Aortic smooth muscle cell (primary cell): ENCODE results near the gene EBI3. TPM values are rescaled to one million over a fixed set of nuclear protein-coding genes. Genes with fewer than 3 reads are reported as not detected.

Experiments
- total RNA-seq: library from RNA; depleted of rRNA; stranded (reverse); fragments of >200 nt; gene quantifications from 2 replicates; pipeline ENCODE4 v1.2.3, GENCODE V29; 2014

Gene EBI3
- total RNA-seq = not detected in 2 replicates

DNA sequence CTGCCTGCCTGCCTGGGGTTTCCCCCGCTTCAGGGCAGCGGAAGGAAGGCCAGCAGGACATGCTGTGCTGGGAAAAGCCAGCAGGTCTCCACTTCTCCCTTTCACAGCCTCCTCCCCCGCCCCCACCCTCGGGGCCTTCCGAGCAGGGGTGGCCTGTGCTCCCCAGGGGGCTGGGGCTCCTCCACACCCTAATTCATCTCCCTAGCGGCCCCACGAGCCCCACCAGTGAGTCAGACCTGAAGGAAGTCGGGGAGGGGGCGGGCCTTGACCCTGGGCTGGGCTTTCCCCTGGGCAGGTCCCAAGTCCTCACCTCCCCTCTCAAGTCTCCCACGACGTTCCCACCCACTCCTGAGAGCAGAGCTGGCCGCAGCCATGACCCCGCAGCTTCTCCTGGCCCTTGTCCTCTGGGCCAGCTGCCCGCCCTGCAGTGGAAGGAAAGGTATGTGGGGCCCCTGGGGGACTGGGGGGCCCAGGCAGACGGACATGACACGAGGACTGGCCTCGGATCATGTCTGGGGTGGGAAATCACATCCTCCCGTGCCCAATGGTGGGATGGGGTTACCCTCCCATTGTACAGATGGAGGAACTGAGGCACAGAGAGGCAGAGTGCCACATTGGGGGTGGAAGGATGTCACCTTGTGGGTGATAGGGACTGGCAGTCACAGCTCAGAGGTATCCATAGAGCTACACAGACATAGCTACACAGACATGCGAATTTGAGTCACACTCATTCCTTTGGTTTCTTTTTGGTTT, at the start of gene EBI3:
TSS of gene EBI3 (plus strand) at position 345 of the 753 bp plus-strand sequence. CDS start at position 373, 28 bp downstream.

DNA sequence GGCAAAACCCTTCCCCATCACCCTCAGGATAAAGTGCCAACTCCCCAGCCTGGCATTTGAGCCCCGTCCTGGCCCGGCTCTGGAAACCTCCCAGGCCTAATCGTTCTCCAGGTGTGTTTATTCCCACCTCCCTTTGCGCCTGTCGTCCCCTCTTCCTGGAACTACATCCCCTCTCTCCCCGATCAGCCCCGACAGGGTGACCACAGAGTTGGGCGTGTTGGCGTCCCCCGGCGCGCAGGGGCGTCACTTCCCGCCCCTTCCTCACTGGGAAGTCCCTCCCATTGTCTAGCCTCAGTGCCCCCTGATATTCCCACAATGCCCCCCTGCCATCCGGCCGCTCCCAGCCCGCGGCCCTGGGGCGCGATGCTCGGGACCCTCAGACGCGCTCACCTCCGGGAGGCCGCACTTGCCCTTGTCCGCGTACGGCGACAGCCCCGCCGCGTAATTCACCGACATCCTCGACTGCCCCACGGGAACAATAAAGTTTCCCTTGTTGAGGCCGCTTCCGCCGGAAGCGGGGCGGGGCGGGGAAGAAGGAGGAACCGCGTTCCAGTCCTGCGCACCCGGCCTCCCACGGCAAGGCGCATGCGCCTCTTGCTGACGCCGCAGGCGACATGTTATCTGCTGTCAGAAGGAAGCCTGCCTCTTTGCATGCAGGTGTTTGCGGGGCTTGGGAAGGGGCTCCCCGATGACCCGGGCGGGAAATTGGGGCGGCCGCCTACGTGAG, 47.1 kb upstream of the EBI3 start, which contains the start of the genes ANKRD24 and SIRT6:
TSS of gene ANKRD24 (plus strand) at position 606 of the 727 bp plus-strand sequence. CDS start 3,737 bp downstream, outside the sequence.
TSS of gene SIRT6 (minus strand) at position 480 of the 727 bp plus-strand sequence. CDS start at position 456, 24 bp downstream.

DNA sequence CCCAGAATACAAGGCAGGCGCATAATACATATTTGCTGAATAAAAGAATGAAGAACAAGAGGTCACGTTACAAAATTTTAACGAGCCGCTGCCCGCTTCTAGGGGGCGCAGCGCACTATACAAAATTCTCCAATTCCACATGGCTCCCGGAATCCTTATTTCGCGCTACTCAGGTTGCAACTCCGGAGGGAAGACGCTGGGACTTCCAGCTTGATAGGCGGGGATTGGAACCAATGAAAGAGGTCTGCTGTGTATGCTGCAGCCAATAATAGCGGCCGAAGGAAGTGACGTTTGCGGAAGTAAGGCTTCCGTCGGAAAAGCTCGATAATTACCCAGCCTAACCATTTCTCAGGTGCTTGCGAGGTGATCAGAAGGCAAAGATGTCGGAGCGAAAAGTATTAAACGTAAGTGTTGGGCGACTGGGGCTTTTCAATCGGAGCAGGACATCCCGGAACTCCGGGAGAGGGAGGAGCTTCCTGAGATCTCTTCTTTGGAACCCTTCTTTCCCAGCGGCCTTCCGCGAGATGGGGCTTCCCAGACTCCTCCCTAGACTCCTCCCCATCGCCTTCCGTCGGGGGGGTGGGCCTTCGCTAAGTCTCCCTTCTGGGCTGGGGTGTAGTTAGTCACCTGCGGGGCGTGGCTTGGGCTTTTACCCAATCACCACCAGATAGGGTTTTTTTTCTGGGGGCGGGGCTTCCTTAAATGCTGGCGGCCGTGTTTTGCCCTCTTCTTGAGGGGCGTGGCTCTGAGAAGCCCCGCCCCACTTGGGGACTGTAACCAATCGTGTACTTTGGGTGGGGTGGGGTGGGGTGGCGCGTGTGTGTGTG, 17.7 kb downstream of the EBI3 start, which contains the start of gene YJU2:
TSS of gene YJU2 (plus strand) at position 314 of the 827 bp plus-strand sequence. CDS start at position 381, 67 bp downstream.

DNA sequence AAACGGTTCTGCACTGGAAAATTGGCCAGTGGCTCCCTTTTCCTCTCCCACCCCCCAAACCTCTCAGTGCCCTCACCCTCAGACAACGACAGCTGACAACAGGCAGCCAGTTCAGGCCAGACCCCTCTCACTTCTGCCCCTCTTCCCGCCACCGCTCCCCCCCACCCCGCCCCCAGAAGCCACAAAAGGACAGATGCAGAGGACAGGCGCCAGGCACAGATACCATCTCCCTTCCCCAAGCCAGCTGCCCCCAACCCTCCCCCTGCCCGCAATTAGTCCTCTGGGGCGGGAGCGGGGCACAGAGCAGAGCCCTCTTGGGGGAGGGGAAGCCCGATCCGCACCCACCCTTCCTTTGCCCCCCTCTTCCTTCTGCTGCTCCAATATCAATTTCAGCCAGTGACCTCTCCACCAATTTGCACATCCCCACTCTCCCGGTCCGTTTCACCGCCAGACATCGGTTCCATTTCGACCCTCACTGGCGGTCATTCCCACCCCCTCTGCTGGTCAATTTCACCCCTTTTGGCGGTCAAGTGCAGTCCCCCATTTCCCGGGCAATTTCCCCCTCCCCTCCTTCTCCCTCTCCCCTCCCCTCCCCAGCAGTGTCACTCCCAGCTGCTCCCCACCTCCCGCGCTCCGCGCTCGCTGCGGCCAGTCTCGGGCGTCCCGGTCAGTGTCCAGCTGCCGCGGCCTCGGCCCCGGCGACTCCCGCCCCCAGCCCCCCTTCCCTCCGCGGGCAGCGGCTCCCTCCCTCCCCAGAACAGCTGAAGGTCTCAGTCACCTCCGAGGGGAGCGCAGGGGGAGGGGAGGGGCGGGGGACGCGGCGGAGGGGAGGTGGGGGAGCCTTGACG, 49.3 kb downstream of the EBI3 start, which contains the start of gene SHD:
TSS of gene SHD (plus strand) at position 848 of the 848 bp plus-strand sequence. CDS start 798 bp downstream, outside the sequence.

Other genes with a start within 250 kb of the EBI3 start
- gene EEF2, start 244.1 kb upstream of the EBI3 start, total RNA-seq = 2,339 and 2,659 TPM in 2 replicates
- 15.8 and 17.7 TPM in 2 replicates for gene PIAS4, start 221.8 kb upstream of the EBI3 start, total RNA-seq
- gene ZBTB7A, start 162.6 kb upstream of the EBI3 start, total RNA-seq = 16.6 and 17.3 TPM in 2 replicates
- 203 and 232 TPM in 2 replicates for gene MAP2K2, start 105.4 kb upstream of the EBI3 start, total RNA-seq
- not detected in 2 replicates for gene CREB3L3, start 75.9 kb upstream of the EBI3 start, total RNA-seq
- gene SIRT6, start 47.0 kb upstream of the EBI3 start, total RNA-seq = 13.5 and 15.5 TPM in 2 replicates
- 1.5 and 1.6 TPM in 2 replicates for gene ANKRD24, start 46.8 kb upstream of the EBI3 start, total RNA-seq
- 13.2 and 16.2 TPM in 2 replicates for gene YJU2, start 17.6 kb downstream of the EBI3 start, total RNA-seq
- not detected in 2 replicates for gene SHD, start 49.7 kb downstream of the EBI3 start, total RNA-seq
- gene TMIGD2, start 72.9 kb downstream of the EBI3 start, total RNA-seq = not detected in 2 replicates
- gene FSD1, start 75.1 kb downstream of the EBI3 start, total RNA-seq = 0.99 and 2.2 TPM in 2 replicates
- 1.7 and 2.1 TPM in 2 replicates for gene STAP2, start 109.3 kb downstream of the EBI3 start, total RNA-seq
- 6.3 and 6.7 TPM in 2 replicates for gene MPND, start 114.0 kb downstream of the EBI3 start, total RNA-seq
- gene SH3GL1, start 171.0 kb downstream of the EBI3 start, total RNA-seq = 30.1 and 30.8 TPM in 2 replicates
- 9.1 and 19.2 TPM in 2 replicates for gene CHAF1A, start 173.1 kb downstream of the EBI3 start, total RNA-seq
- gene UBXN6, start 228.3 kb downstream of the EBI3 start, total RNA-seq = 94.1 and 105 TPM in 2 replicates
- 51.4 and 66.2 TPM in 2 replicates for gene HDGFL2, start 242.8 kb downstream of the EBI3 start, total RNA-seq